ENCODE measurements around the gene ZNF682.
"Not testable (repeated sequence)": the region's sequence is repeated elsewhere in the genome, so short reads cannot be mapped to it uniquely, and the experiment has no call there.

The ZNF682 gene

GRCh38 chr19:20039203-20039723, at the start of gene ZNF682:
TSS of gene ZNF682 (minus strand) at chr19:20039505. CDS start at chr19:20039345, 160 bp downstream.
- peak; percentile 94 for DNase-seq

GRCh38 chr19:20082876-20083275, 43.6 kb upstream of the ZNF682 start:
- not testable (repeated sequence) for DNase-seq

- not testable (repeated sequence) for DNase-seq
Measured at GRCh38 chr19:20082232-20082833, 43.0 kb upstream of the ZNF682 start.

GRCh38 chr19:20080656-20081055, 41.4 kb upstream of the ZNF682 start:
- DNase-seq = no peak

GRCh38 chr19:20079476-20079875, 40.2 kb upstream of the ZNF682 start:
- DNase-seq = no peak

- peak; percentile 34 for DNase-seq
Measured at GRCh38 chr19:20078581-20079031, 39.3 kb upstream of the ZNF682 start.

- DNase-seq = peak; percentile 96
Measured at GRCh38 chr19:20077791-20078463, 38.6 kb upstream of the ZNF682 start, which contains the start of gene ZNF90. TSS of gene ZNF90 (plus strand) at chr19:20078000. CDS start at chr19:20078133, 133 bp downstream.

- DNase-seq = no peak
Measured at GRCh38 chr19:20072936-20073335, 33.6 kb upstream of the ZNF682 start.

GRCh38 chr19:20070691-20071090, 31.4 kb upstream of the ZNF682 start:
- no peak for DNase-seq

GRCh38 chr19:20068559-20068958, 29.3 kb upstream of the ZNF682 start:
- DNase-seq = not testable (repeated sequence)

- DNase-seq = no peak
Measured at GRCh38 chr19:20067943-20068342, 28.6 kb upstream of the ZNF682 start.

GRCh38 chr19:20066861-20067260, 27.6 kb upstream of the ZNF682 start:
- DNase-seq = no peak

- no peak for DNase-seq
Measured at GRCh38 chr19:20060282-20060681, 21.0 kb upstream of the ZNF682 start.

- not testable (repeated sequence) for DNase-seq
Measured at GRCh38 chr19:20058738-20059137, 19.4 kb upstream of the ZNF682 start.

GRCh38 chr19:20051841-20052768, 12.8 kb upstream of the ZNF682 start:
- DNase-seq = peak; percentile 97

GRCh38 chr19:20045742-20046141, 6.4 kb upstream of the ZNF682 start:
- DNase-seq = not testable (repeated sequence)

GRCh38 chr19:20044663-20045062, 5.4 kb upstream of the ZNF682 start:
- no peak for DNase-seq

- no peak for DNase-seq
Measured at GRCh38 chr19:20038358-20039202, 725 bp downstream of the ZNF682 start.

GRCh38 chr19:20035935-20036334, 3.4 kb downstream of the ZNF682 start:
- DNase-seq = no peak

- no peak for DNase-seq
Measured at GRCh38 chr19:20028611-20029010, 10.7 kb downstream of the ZNF682 start.

- no peak for DNase-seq
Measured at GRCh38 chr19:20005741-20006140, 33.6 kb downstream of the ZNF682 start.

- no peak for DNase-seq
Measured at GRCh38 chr19:19997656-19998268, 41.5 kb downstream of the ZNF682 start.

Measured in fibroblast of skin of right quadriceps (primary cell).